Caco-2 (cell line): ENCODE data around the gene SLC24A4. TPM values are rescaled to one million over a fixed set of nuclear protein-coding genes. Genes with fewer than 3 reads are reported as not detected.

Source experiments
- BruUV-seq: library from RNA; stranded (reverse); fragments of 400-500 nt; replicated peaks from 2 replicates; lab custom pipeline; 2021; lab: Mats Ljungman, UMichigan
- CTCF ChIA-PET: fragments of 300-600 bp; sonication (Branson Sonifier 250); formaldehyde crosslinking; loops from one replicate; lab custom pipeline; 2022; ENCODE audit warnings: antibody characterized with exemption; lab: Charles Lee
- POLR2A ChIA-PET: fragments of 300-600 bp; sonication (Branson Sonifier 250); formaldehyde crosslinking; loops from one replicate; lab custom pipeline; 2022; ENCODE audit warnings: antibody characterized with exemption; lab: Charles Lee
- DNase-seq, 2 experiments: peaks; one replicate each; pipeline versions ENCODE4 v3.0.0 to v3.0.0-alpha.2; 2020 to 2022
- H3K27me3 ChIP-seq: replicated peaks from 2 replicates; pipeline ENCODE4 v1.6.0; 2011; ENCODE audit warnings: low read length; ENCODE audit not compliant: control insufficient read depth, insufficient read depth
- H3K36me3 ChIP-seq: 2 replicates; pipeline ENCODE4 v1.5.1; 2011; ENCODE audit warnings: low read length; ENCODE audit not compliant: control insufficient read depth, insufficient read depth
- H3K4me1 ChIP-seq: fragments of 250-450 bp; sonication (Bioruptor Pico); 2 replicates; pipeline ENCODE4 v1.5.1; 2020; ENCODE audit warnings: mild to moderate bottlenecking
- H3K4me3 ChIP-seq: 2 replicates; pipeline ENCODE4 v1.5.1; 2011; ENCODE audit warnings: low read depth, mild to moderate bottlenecking, control low read depth, low read length
- H3K9me3 ChIP-seq: fragments of 250-450 bp; sonication (Bioruptor Pico); 2 replicates; pipeline ENCODE4 v1.5.1; 2020; ENCODE audit warnings: mild to moderate bottlenecking, moderate library complexity
- H3K27ac Mint-ChIP-seq: one replicate; pipeline ENCODE4 v1.8.0; 2022; ENCODE audit warnings: mixed read lengths; ENCODE audit not compliant: unreplicated experiment
- H3K27me3 Mint-ChIP-seq: one replicate; pipeline ENCODE4 v1.8.0; 2022; ENCODE audit warnings: mixed read lengths; ENCODE audit not compliant: insufficient read depth, unreplicated experiment
- H3K36me3 Mint-ChIP-seq: one replicate; pipeline ENCODE4 v1.8.0; 2022; ENCODE audit warnings: mild to moderate bottlenecking, mixed read lengths; ENCODE audit not compliant: insufficient read depth, unreplicated experiment
- H3K4me1 Mint-ChIP-seq: one replicate; pipeline ENCODE4 v1.8.0; 2022; ENCODE audit warnings: low read depth, mixed read lengths; ENCODE audit not compliant: unreplicated experiment
- H3K4me3 Mint-ChIP-seq: one replicate; pipeline ENCODE4 v1.8.0; 2022; ENCODE audit warnings: mild to moderate bottlenecking, moderate library complexity, mixed read lengths; ENCODE audit not compliant: unreplicated experiment
- H3K9me3 Mint-ChIP-seq: one replicate; pipeline ENCODE4 v1.8.0; 2022; ENCODE audit warnings: mixed read lengths; ENCODE audit not compliant: unreplicated experiment
- intact Hi-C: fragments of 100-400 bp; cut with micrococcal nuclease; formaldehyde crosslinking; loops from one replicate; pipeline ENCODE4 v1.10.0; 2022; ENCODE audit not compliant: unreplicated experiment
- total RNA-seq: library from RNA; stranded (reverse); gene quantifications from 2 replicates; pipeline ENCODE4 v1.2.3, GENCODE V29; 2022
- TF ChIP-seq, protein P1 (sequence below), 2 experiments: fragments of 200-600 bp in 1 of 2; IDR thresholded peaks; 1 replicate in 1 of 2; 2 replicates in 1 of 2; pipeline versions ENCODE4 v1.5.1 to v1.8.0; 2011 to 2022; ENCODE audit warnings: antibody characterized with exemption in 1 of 2, control low read depth in 1 of 2, inconsistent platforms in 1 of 2, low read depth in 1 of 2, low read length in 1 of 2, mild to moderate bottlenecking in 1 of 2, moderate library complexity in 1 of 2; ENCODE audit not compliant: insufficient read depth in 1 of 2, severe bottlenecking in 1 of 2, unreplicated experiment in 1 of 2

Gene SLC24A4
- total RNA-seq, 1 experiment from 2014 or later: not detected

- intact Hi-C loops: no loop called here
- Histone ChIP-seq H3K4me3 (no peak overlapping the region), H3K4me1 (peaks cover 7% of the 10 kb centered on the region; the same call in 1 of the 2 replicates), H3K27me3 (no peaks in the 10 kb centered on the region), H3K9me3 (no peaks in the 10 kb centered on the region), H3K36me3 (no peaks in the 10 kb centered on the region)
- TF ChIP-seq, protein P1, sequence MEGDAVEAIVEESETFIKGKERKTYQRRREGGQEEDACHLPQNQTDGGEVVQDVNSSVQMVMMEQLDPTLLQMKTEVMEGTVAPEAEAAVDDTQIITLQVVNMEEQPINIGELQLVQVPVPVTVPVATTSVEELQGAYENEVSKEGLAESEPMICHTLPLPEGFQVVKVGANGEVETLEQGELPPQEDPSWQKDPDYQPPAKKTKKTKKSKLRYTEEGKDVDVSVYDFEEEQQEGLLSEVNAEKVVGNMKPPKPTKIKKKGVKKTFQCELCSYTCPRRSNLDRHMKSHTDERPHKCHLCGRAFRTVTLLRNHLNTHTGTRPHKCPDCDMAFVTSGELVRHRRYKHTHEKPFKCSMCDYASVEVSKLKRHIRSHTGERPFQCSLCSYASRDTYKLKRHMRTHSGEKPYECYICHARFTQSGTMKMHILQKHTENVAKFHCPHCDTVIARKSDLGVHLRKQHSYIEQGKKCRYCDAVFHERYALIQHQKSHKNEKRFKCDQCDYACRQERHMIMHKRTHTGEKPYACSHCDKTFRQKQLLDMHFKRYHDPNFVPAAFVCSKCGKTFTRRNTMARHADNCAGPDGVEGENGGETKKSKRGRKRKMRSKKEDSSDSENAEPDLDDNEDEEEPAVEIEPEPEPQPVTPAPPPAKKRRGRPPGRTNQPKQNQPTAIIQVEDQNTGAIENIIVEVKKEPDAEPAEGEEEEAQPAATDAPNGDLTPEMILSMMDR (IDR thresholded peaks at IDR 0.05; ENCODE audit: insufficient read depth in 1 of 2, low read depth in 1 of 2, low read length in 1 of 2, severe bottlenecking in 1 of 2, unreplicated experiment in 1 of 2): no peak
- H3K27me3 Mint-ChIP-seq: no peaks in the 10 kb centered on the region
- H3K9me3 Mint-ChIP-seq: no peaks in the 10 kb centered on the region
- ChIA-PET POLR2A (no interaction called here), CTCF (interaction anchor here (0.5 to 1.1 kb wide), 2 partner anchors 11 to 109 kb away, joined by 3 to 4 read pairs; no protein-coding TSS in a partner anchor)
- H3K4me1 Mint-ChIP-seq: no peaks in the 10 kb centered on the region
- H3K4me3 Mint-ChIP-seq: no peak overlapping the region
- no peak overlapping the region for H3K27ac Mint-ChIP-seq
- no TSS peak for BruUV-seq
- no peak for DNase-seq
- no peaks in the 10 kb centered on the region for H3K36me3 Mint-ChIP-seq
These were observed 138.1 kb downstream of the SLC24A4 start for GRCh38 chr14:92460916-92461579.

DNA sequence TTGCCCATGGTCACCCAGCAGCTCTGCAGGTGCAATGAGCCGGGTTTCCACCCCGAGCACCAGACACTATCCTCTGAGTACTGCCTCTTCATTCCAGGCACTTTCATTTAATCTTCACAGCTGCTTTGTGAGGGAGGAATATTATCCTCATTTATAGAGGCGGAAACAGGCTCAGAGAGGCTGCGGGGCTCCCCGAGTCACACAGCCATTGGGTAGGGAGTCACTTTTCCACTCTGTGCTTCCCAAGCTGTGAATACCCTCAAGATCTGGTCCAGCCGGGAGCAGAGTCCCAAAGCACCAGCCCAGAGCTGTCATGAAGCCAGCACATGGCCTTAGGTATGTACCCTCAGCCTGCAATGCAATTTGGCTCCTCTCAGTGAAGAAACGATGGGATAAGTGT lies 138.9 kb downstream of the SLC24A4 start:
- Histone ChIP-seq H3K27me3 (no peaks in the 10 kb centered on the region), H3K4me1 (peaks cover 7% of the 10 kb centered on the region; the same call in 1 of the 2 replicates), H3K9me3 (peaks cover 5% of the 10 kb centered on the region; the same call in 1 of the 2 replicates), H3K36me3 (no peaks in the 10 kb centered on the region), H3K4me3 (no peak overlapping the region)
- BruUV-seq: no TSS peak
- Mint-ChIP-seq H3K4me1 (no peaks in the 10 kb centered on the region), H3K9me3 (no peaks in the 10 kb centered on the region), H3K36me3 (no peaks in the 10 kb centered on the region), H3K27ac (no peak overlapping the region), H3K27me3 (no peaks in the 10 kb centered on the region), H3K4me3 (no peak overlapping the region)
- intact Hi-C loops: no loop called here
- ChIA-PET CTCF (no interaction called here), POLR2A (no interaction called here)
- TF ChIP-seq, protein P1 (IDR thresholded peaks at IDR 0.05; ENCODE audit: insufficient read depth in 1 of 2, low read depth in 1 of 2, low read length in 1 of 2, severe bottlenecking in 1 of 2, unreplicated experiment in 1 of 2): no peak
- no peak for DNase-seq

DNA sequence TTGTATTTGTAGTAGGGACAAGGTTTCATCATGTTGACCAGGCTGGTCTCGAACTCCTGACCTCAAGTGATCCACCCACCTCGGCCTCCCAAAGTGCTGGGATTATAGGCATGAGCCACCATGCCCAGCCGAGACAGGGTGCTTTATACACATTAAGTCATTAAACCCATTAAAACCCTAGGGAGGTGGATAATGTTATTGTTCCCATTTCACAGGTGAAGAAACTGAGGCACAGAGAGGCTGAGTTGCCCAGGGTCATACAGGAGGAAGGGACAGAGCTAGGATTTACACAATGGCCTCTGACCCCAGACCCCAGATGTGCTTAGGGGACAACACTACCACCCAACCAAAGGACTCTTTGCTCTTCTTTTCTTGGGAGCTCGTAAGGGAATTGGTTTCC lies 139.6 kb downstream of the SLC24A4 start:
- ChIA-PET CTCF (no interaction called here), POLR2A (no interaction called here)
- Histone ChIP-seq H3K9me3 (peaks cover 7% of the 10 kb centered on the region; the same call in 1 of the 2 replicates), H3K4me1 (peaks cover 5% of the 10 kb centered on the region; the same call in 1 of the 2 replicates), H3K4me3 (no peak overlapping the region), H3K27me3 (no peaks in the 10 kb centered on the region), H3K36me3 (no peaks in the 10 kb centered on the region)
- intact Hi-C loops: no loop called here
- no peaks in the 10 kb centered on the region for H3K9me3 Mint-ChIP-seq
- no TSS peak for BruUV-seq
- H3K36me3 Mint-ChIP-seq: no peaks in the 10 kb centered on the region
- no peak for DNase-seq
- no peak overlapping the region for H3K27ac Mint-ChIP-seq
- H3K27me3 Mint-ChIP-seq: no peaks in the 10 kb centered on the region
- no peak overlapping the region for H3K4me3 Mint-ChIP-seq
- no peaks in the 10 kb centered on the region for H3K4me1 Mint-ChIP-seq
- TF ChIP-seq, protein P1 (IDR thresholded peaks at IDR 0.05; ENCODE audit: insufficient read depth in 1 of 2, low read depth in 1 of 2, low read length in 1 of 2, severe bottlenecking in 1 of 2, unreplicated experiment in 1 of 2): no peak
